T-cell (primary cell): ENCODE results near the gene NEURL1B. TPM values are rescaled to one million over a fixed set of nuclear protein-coding genes. Genes with fewer than 3 reads are reported as not detected.

Experiments used
- ATAC-seq, 4 experiments: fragments of 200-7000 bp in 3 of 4; fragments of 150-1000 bp in 1 of 4; cut with Tn5 transposase; replicated peaks in 1 of 4; 1 replicate in 3 of 4; 2 replicates in 1 of 4; pipeline ENCODE4 v1.10.0; 2021; ENCODE audit warnings: moderate library complexity in 3 of 4, mild to moderate bottlenecking in 2 of 4, moderate number of reproducible peaks in 1 of 4
- CTCF ChIA-PET, 2 donors: fragments of 300-600 bp; sonication (Branson Sonifier 250); formaldehyde crosslinking; loops; one replicate each; lab custom pipeline; 2022; ENCODE audit warnings: antibody characterized with exemption in 2 of 2; lab: Charles Lee
- POLR2A ChIA-PET, 2 donors: fragments of 300-600 bp; sonication (Branson Sonifier 250); formaldehyde crosslinking; loops; one replicate each; lab custom pipeline; 2022; ENCODE audit warnings: antibody characterized with exemption in 2 of 2; lab: Charles Lee
- DNase-seq, 35 experiments: peaks; one replicate each; pipeline versions ENCODE4 v3.0.0 to v3.0.0-alpha.2; 2013 to 2023
- H3K27ac ChIP-seq: one replicate; pipeline ENCODE4 v1.5.1; 2013; ENCODE audit warnings: low read length
- H3K27me3 ChIP-seq, 2 experiments: replicated peaks in 1 of 2; 1 replicate in 1 of 2; 2 replicates in 1 of 2; pipeline versions ENCODE4 v1.6.1 to v1.7.0; 2013; ENCODE audit warnings: low read length in 1 of 2, mixed read lengths in 1 of 2; ENCODE audit not compliant: control insufficient read depth in 2 of 2, insufficient read depth in 2 of 2; ENCODE audit errors: extremely low read depth in 1 of 2
- H3K36me3 ChIP-seq, 2 donors: 1 replicate in 1 of 2; 2 replicates in 1 of 2; pipeline versions ENCODE4 v1.6.1 to v1.7.0; 2013; ENCODE audit warnings: low read length in 1 of 2; ENCODE audit not compliant: control insufficient read depth in 2 of 2, insufficient read depth in 1 of 2; ENCODE audit errors: extremely low read depth in 1 of 2
- H3K4me1 ChIP-seq, 2 experiments: 1 replicate in 1 of 2; 2 replicates in 1 of 2; pipeline versions ENCODE4 v1.6.1 to v1.7.0; 2013; ENCODE audit warnings: low read length in 2 of 2, mixed read lengths in 1 of 2; ENCODE audit not compliant: insufficient read depth in 2 of 2, control insufficient read depth in 1 of 2; ENCODE audit errors: extremely low read depth in 1 of 2
- H3K4me3 ChIP-seq, 2 donors: 1 replicate in 1 of 2; 2 replicates in 1 of 2; pipeline versions ENCODE4 v1.5.1 to v1.7.0; 2013; ENCODE audit warnings: mild to moderate bottlenecking in 2 of 2, low read length in 1 of 2, moderate library complexity in 1 of 2; ENCODE audit not compliant: control insufficient read depth in 1 of 2; ENCODE audit errors: extremely low read depth in 1 of 2
- H3K9me3 ChIP-seq: 2 replicates; pipeline ENCODE4 v1.7.0; 2013
- H3K27ac Mint-ChIP-seq, 2 donors: one replicate each; pipeline ENCODE4 v1.8.0; 2020 to 2021; ENCODE audit warnings: mild to moderate bottlenecking in 2 of 2, mixed read lengths in 2 of 2
- H3K27me3 Mint-ChIP-seq, 2 donors: one replicate each; pipeline ENCODE4 v1.8.0; 2021 to 2022; ENCODE audit warnings: mixed read lengths in 2 of 2
- H3K36me3 Mint-ChIP-seq: one replicate; pipeline ENCODE4 v1.8.0; 2021; ENCODE audit warnings: mixed read lengths
- H3K4me1 Mint-ChIP-seq, 3 donors: one replicate each; pipeline ENCODE4 v1.8.0; 2020 to 2022; ENCODE audit warnings: mixed read lengths in 3 of 3, mild to moderate bottlenecking in 1 of 3
- H3K4me3 Mint-ChIP-seq, 3 donors: one replicate each; pipeline ENCODE4 v1.8.0; 2020 to 2022; ENCODE audit warnings: mild to moderate bottlenecking in 3 of 3, mixed read lengths in 3 of 3, moderate library complexity in 3 of 3
- H3K9me3 Mint-ChIP-seq, 3 donors: one replicate each; pipeline ENCODE4 v1.8.0; 2020 to 2022; ENCODE audit warnings: mixed read lengths in 3 of 3
- WGBS: methylation state at CpG from one replicate; pipeline ENCODE4 v1.1.5; 2013; ENCODE audit warnings: missing lambda C conversion rate; ENCODE audit not compliant: insufficient coverage; 5-methylcytosine and 5-hydroxymethylcytosine counted together
- total RNA-seq, 35 experiments: library from RNA in 6 of 35; stranded (reverse) in 6 of 35; fragments of 120-200 nt in 1 of 35; gene quantifications; one replicate each; pipeline versions ENCODE4 v1.2.1 to v1.2.4 and lab custom pipeline; 2013 to 2026

NEURL1B gene
- total RNA-seq, 5 donors from 2014 or later (not counting 1 experiment from before 2014, with no cell fraction given), result 0.07 to 0.64 (median 0.20) TPM

- peaks cover 0 to 32% of the 10 kb centered on the region in 2 experiments for H3K27me3 ChIP-seq
- ATAC-seq, result no peak
- Mint-ChIP-seq H3K4me3 (no peak overlapping the region), H3K9me3 (no peaks in the 10 kb centered on the region), H3K27me3 (peaks cover 15 to 31% of the 10 kb centered on the region in 2 donors), H3K27ac (no peak overlapping the region), H3K36me3 (no peaks in the 10 kb centered on the region), H3K4me1 (peaks cover 12 to 25% (median 22%) of the 10 kb centered on the region in 3 donors)
- H3K36me3 ChIP-seq, result no peaks in the 10 kb centered on the region
- ChIA-PET POLR2A (no interaction called here), CTCF (interaction anchor here in 1 of 2 donors (0.6 kb wide), 2 partner anchors 238 to 381 kb away, joined by 3 to 7 read pairs; no protein-coding TSS in a partner anchor)
- no peak overlapping the region for H3K4me3 ChIP-seq
- no peak for DNase-seq
- no peaks in the 10 kb centered on the region for H3K9me3 ChIP-seq
- 67% methylated on average over 1 of the region's 6 CpGs for WGBS
- no peak overlapping the region for H3K27ac ChIP-seq
- peaks cover 0 to 28% of the 10 kb centered on the region in 2 experiments for H3K4me1 ChIP-seq
Observed at GRCh38 chr5:172699423-172699822, 58.4 kb downstream of the NEURL1B start.

GRCh38 chr5:172699999-172700364 is 58.9 kb downstream of the NEURL1B start:
- peaks cover 18 to 35% of the 10 kb centered on the region in 2 donors for H3K27me3 Mint-ChIP-seq
- H3K4me3 Mint-ChIP-seq, result no peak overlapping the region
- Histone ChIP-seq H3K4me3 (no peak overlapping the region), H3K27ac (no peak overlapping the region), H3K4me1 (peaks cover 0 to 28% of the 10 kb centered on the region in 2 experiments), H3K27me3 (peaks cover 0 to 32% of the 10 kb centered on the region in 2 experiments), H3K36me3 (no peaks in the 10 kb centered on the region), H3K9me3 (no peaks in the 10 kb centered on the region)
- ChIA-PET CTCF (interaction anchor here (0.5 to 0.7 kb wide), 3 partner anchors 225 to 238 kb away, joined by 4 to 7 read pairs (median 7); no protein-coding TSS in a partner anchor), POLR2A (no interaction called here)
- WGBS, result no CpG with 5 or more reads among the region's 6 CpGs
- no peak for ATAC-seq
- H3K27ac Mint-ChIP-seq, result no peak overlapping the region
- H3K36me3 Mint-ChIP-seq, result no peaks in the 10 kb centered on the region
- no peak for DNase-seq
- H3K4me1 Mint-ChIP-seq, result peaks cover 12 to 25% (median 22%) of the 10 kb centered on the region in 3 donors
- H3K9me3 Mint-ChIP-seq, result no peaks in the 10 kb centered on the region

GRCh38 chr5:172700365-172701290 is 59.6 kb downstream of the NEURL1B start:
- Histone ChIP-seq H3K36me3 (no peaks in the 10 kb centered on the region), H3K4me3 (no peak overlapping the region), H3K27ac (no peak overlapping the region), H3K4me1 (peaks cover 0 to 28% of the 10 kb centered on the region in 2 experiments), H3K9me3 (no peaks in the 10 kb centered on the region), H3K27me3 (peaks cover 0 to 32% of the 10 kb centered on the region in 2 experiments)
- WGBS, result 64% methylated on average over 5 of the region's 22 CpGs
- Mint-ChIP-seq H3K27me3 (peaks cover 20 to 36% of the 10 kb centered on the region in 2 donors), H3K9me3 (no peaks in the 10 kb centered on the region), H3K27ac (no peak overlapping the region), H3K4me3 (no peak overlapping the region), H3K36me3 (no peaks in the 10 kb centered on the region), H3K4me1 (peaks cover 12 to 25% (median 22%) of the 10 kb centered on the region in 3 donors)
- ChIA-PET POLR2A (interaction anchor here (0.6 to 0.8 kb wide), 3 partner anchors 12 to 545 kb away, joined by 3 to 4 read pairs (median 3); no protein-coding TSS in a partner anchor), CTCF (interaction anchor here (0.5 to 1.1 kb wide), 7 partner anchors 14 to 248 kb away, joined by 3 to 7 read pairs (median 4); no protein-coding TSS in a partner anchor)
- no peak for ATAC-seq
- DNase-seq, result no peak

- H3K9me3 Mint-ChIP-seq, result no peaks in the 10 kb centered on the region
- H3K4me3 ChIP-seq, result no peak overlapping the region
- no peaks in the 10 kb centered on the region for H3K36me3 ChIP-seq
- ATAC-seq, result no peak
- no peak for DNase-seq
- no peak overlapping the region for H3K4me3 Mint-ChIP-seq
- no peaks in the 10 kb centered on the region for H3K36me3 Mint-ChIP-seq
- no peaks in the 10 kb centered on the region for H3K9me3 ChIP-seq
- H3K27me3 Mint-ChIP-seq, result peaks cover 25 to 42% of the 10 kb centered on the region in 2 donors
- no CpG with 5 or more reads among the region's 5 CpGs for WGBS
- POLR2A ChIA-PET, result interaction anchor here in 1 of 2 donors (0.8 kb wide), 1 partner anchor 340 kb away, joined by 4 read pairs; no protein-coding TSS in a partner anchor
- peaks cover 0 to 26% of the 10 kb centered on the region in 2 experiments for H3K4me1 ChIP-seq
- no peak overlapping the region for H3K27ac ChIP-seq
- peaks cover 12 to 25% (median 21%) of the 10 kb centered on the region in 3 donors for H3K4me1 Mint-ChIP-seq
- no peak overlapping the region for H3K27ac Mint-ChIP-seq
- peaks cover 0 to 32% of the 10 kb centered on the region in 2 experiments for H3K27me3 ChIP-seq
- CTCF ChIA-PET, result interaction anchor here (0.8 to 1.1 kb wide), 2 partner anchors 13 to 15 kb away, joined by 3 read pairs; no protein-coding TSS in a partner anchor
Observed at GRCh38 chr5:172701291-172701656, 60.2 kb downstream of the NEURL1B start.

GRCh38 chr5:172703952-172704351 is 62.9 kb downstream of the NEURL1B start:
- no peak overlapping the region for H3K4me3 ChIP-seq
- ChIA-PET CTCF (no interaction called here), POLR2A (no interaction called here)
- H3K36me3 ChIP-seq, result no peaks in the 10 kb centered on the region
- Mint-ChIP-seq H3K4me1 (peaks cover 0 to 12% (median 9%) of the 10 kb centered on the region in 3 donors), H3K9me3 (no peaks in the 10 kb centered on the region), H3K27ac (no peak overlapping the region), H3K27me3 (peaks cover 35 to 51% of the 10 kb centered on the region in 2 donors), H3K36me3 (no peaks in the 10 kb centered on the region), H3K4me3 (no peak overlapping the region)
- no peak for ATAC-seq
- H3K27me3 ChIP-seq, result peaks cover 0 to 49% of the 10 kb centered on the region in 2 experiments
- H3K9me3 ChIP-seq, result no peaks in the 10 kb centered on the region
- H3K4me1 ChIP-seq, result peaks cover 0 to 10% of the 10 kb centered on the region in 2 experiments
- no peak for DNase-seq
- WGBS, result 69% methylated on average over 3 of the region's 7 CpGs
- no peak overlapping the region for H3K27ac ChIP-seq

- Mint-ChIP-seq H3K9me3 (no peaks in the 10 kb centered on the region), H3K4me1 (peaks cover 0 to 12% (median 10%) of the 10 kb centered on the region in 3 donors), H3K4me3 (no peak overlapping the region), H3K27ac (no peak overlapping the region), H3K27me3 (peaks cover 37 to 52% of the 10 kb centered on the region in 2 donors), H3K36me3 (no peaks in the 10 kb centered on the region)
- peaks cover 0 to 49% of the 10 kb centered on the region in 2 experiments for H3K27me3 ChIP-seq
- H3K27ac ChIP-seq, result no peak overlapping the region
- ATAC-seq (no peak), DNase-seq (no peak)
- CTCF ChIA-PET, result interaction anchor here (0.6 to 1.3 kb wide), 2 partner anchors 9 to 224 kb away, joined by 4 read pairs; no protein-coding TSS in a partner anchor
- POLR2A ChIA-PET, result no interaction called here
- H3K9me3 ChIP-seq, result no peaks in the 10 kb centered on the region
- no peaks in the 10 kb centered on the region for H3K36me3 ChIP-seq
- peaks cover 0 to 12% of the 10 kb centered on the region in 2 experiments for H3K4me1 ChIP-seq
- H3K4me3 ChIP-seq, result no peak overlapping the region
Observed at GRCh38 chr5:172705576-172706084, 64.6 kb downstream of the NEURL1B start.
